ENCODE results near the gene DUSP7. TPM values are rescaled to one million over a fixed set of nuclear protein-coding genes. Genes with fewer than 3 reads are reported as not detected.

The DUSP7 gene
- total RNA-seq, 1 experiment from 2014 or later: 16.6 TPM

DNA sequence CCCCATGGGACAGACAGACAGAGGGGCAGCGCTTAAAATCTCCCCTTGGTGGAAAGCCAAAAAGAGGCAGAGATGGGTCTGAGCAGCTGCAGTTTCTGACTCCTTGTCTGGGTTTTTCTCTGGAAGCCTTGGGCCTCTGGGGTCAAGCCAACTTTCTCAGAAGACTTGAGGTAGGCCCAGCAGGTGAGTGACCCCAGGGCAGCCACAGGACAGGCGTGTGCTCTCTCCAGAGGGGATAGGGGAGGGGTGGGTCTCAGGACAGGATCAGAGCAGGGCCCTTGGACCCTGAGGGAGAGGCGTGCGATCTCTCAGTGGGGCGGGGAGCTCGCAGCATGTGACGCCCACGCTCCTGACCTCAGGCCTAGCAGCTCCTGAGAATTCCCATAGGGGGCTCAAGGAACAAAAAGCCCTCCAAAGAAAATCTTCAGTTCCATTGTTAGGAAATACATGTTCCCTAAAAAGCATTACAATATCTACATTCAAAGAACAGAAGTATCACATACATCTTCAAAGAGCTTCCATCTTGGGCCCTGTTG, 34.6 kb upstream of the DUSP7 start:
- no peaks in the 10 kb centered on the region for H3K79me2 ChIP-seq (ENCODE audit: insufficient read depth, low read length)
- H3K27ac ChIP-seq (ENCODE audit: low read depth, low read length): peak overlapping the region; percentile 69
- no peak overlapping the region for H3K4me3 ChIP-seq (replicated peaks in 1 of 2; ENCODE audit: low read depth in 1 of 2, low read length in 2 of 2)
- peak overlapping the region; percentile 73; the same call in 1 of the 2 replicates for H3K4me2 ChIP-seq (ENCODE audit: low read length)
- ATAC-seq (no peak), DNase-seq (ENCODE audit: low read depth, low spot score) (no peak)
- H3K9me3 ChIP-seq (ENCODE audit: control insufficient read depth in 1 of 2, insufficient read depth in 1 of 2, low read depth in 1 of 2, low read length in 2 of 2): no peaks in the 10 kb centered on the region
- intact Hi-C loops (cut with micrococcal nuclease): no loop called here
- H3K27me3 ChIP-seq (ENCODE audit: insufficient read depth, low read length): no peaks in the 10 kb centered on the region
- peaks cover 23 to 53% of the 10 kb centered on the region in 2 experiments for H3K4me1 ChIP-seq (ENCODE audit: control insufficient read depth in 1 of 2, insufficient read depth in 2 of 2, low read length in 2 of 2)
- no peak for TF ChIP-seq JUND (IDR thresholded peaks at IDR 0.05)
- TF ChIP-seq SP1 (IDR thresholded peaks at IDR 0.05; ENCODE audit: low read depth): no peak
- no peak for TF ChIP-seq CBX3 (IDR thresholded peaks at IDR 0.05; ENCODE audit: low read depth)
- TF ChIP-seq ZNF274 (IDR thresholded peaks at IDR 0.05; ENCODE audit: low read depth, low read length): no peak
- no peak for TF ChIP-seq ZFX (IDR thresholded peaks at IDR 0.05)
- TF ChIP-seq, protein P1, sequence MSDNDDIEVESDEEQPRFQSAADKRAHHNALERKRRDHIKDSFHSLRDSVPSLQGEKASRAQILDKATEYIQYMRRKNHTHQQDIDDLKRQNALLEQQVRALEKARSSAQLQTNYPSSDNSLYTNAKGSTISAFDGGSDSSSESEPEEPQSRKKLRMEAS (IDR thresholded peaks at IDR 0.05): no peak
- TF ChIP-seq RAD21 (IDR thresholded peaks at IDR 0.05; ENCODE audit: low read depth): no peak
- TF ChIP-seq EGR1 (IDR thresholded peaks at IDR 0.05; ENCODE audit: low read depth): no peak
- TF ChIP-seq, protein P2, sequence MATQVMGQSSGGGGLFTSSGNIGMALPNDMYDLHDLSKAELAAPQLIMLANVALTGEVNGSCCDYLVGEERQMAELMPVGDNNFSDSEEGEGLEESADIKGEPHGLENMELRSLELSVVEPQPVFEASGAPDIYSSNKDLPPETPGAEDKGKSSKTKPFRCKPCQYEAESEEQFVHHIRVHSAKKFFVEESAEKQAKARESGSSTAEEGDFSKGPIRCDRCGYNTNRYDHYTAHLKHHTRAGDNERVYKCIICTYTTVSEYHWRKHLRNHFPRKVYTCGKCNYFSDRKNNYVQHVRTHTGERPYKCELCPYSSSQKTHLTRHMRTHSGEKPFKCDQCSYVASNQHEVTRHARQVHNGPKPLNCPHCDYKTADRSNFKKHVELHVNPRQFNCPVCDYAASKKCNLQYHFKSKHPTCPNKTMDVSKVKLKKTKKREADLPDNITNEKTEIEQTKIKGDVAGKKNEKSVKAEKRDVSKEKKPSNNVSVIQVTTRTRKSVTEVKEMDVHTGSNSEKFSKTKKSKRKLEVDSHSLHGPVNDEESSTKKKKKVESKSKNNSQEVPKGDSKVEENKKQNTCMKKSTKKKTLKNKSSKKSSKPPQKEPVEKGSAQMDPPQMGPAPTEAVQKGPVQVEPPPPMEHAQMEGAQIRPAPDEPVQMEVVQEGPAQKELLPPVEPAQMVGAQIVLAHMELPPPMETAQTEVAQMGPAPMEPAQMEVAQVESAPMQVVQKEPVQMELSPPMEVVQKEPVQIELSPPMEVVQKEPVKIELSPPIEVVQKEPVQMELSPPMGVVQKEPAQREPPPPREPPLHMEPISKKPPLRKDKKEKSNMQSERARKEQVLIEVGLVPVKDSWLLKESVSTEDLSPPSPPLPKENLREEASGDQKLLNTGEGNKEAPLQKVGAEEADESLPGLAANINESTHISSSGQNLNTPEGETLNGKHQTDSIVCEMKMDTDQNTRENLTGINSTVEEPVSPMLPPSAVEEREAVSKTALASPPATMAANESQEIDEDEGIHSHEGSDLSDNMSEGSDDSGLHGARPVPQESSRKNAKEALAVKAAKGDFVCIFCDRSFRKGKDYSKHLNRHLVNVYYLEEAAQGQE (IDR thresholded peaks at IDR 0.05; ENCODE audit: low read depth): no peak
- no peak for TF ChIP-seq POLR2AphosphoS5 (IDR thresholded peaks at IDR 0.05; ENCODE audit: low read depth, low read length)
- TF ChIP-seq SIN3A (IDR thresholded peaks at IDR 0.05; ENCODE audit: low read depth): no peak
- TF ChIP-seq ELF1 (IDR thresholded peaks at IDR 0.05; ENCODE audit: borderline replicate concordance, low read depth): no peak
- TF ChIP-seq, protein P3, sequence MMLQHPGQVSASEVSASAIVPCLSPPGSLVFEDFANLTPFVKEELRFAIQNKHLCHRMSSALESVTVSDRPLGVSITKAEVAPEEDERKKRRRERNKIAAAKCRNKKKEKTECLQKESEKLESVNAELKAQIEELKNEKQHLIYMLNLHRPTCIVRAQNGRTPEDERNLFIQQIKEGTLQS (IDR thresholded peaks at IDR 0.05): no peak
- no peaks in the 10 kb centered on the region for H4K20me1 ChIP-seq (ENCODE audit: insufficient read depth)
- BruUV-seq (replicated peaks): no TSS peak
- CTCF ChIA-PET: no interaction called here
- POLR2A ChIA-PET: no interaction called here
- H3K9me2 ChIP-seq (ENCODE audit: insufficient read depth): no peaks in the 10 kb centered on the region
- no peak overlapping the region for H2AFZ ChIP-seq (ENCODE audit: low read depth, low read length, poor library complexity, severe bottlenecking)
- H3K36me3 ChIP-seq (ENCODE audit: control insufficient read depth in 1 of 2, insufficient read depth in 2 of 2, low read length in 2 of 2): 0 out of 4 replicates have a peak, but pooled peaks cover 0 to 5% of the 10 kb centered on the region in 2 experiments
- peak overlapping the region; percentile 58 for H3K9ac ChIP-seq (ENCODE audit: low read length)
- RAD21 ChIA-PET (ENCODE audit: low non-redundant PET in 1 of 2, low total read pairs in 2 of 2, uncharacterized antibody in 2 of 2, unreplicated experiment in 2 of 2): no interaction called here

All from HCT116 (cell line).